LoVo (cell line): ENCODE data around the gene MAPKAP1.
"Not testable (repeated sequence)": the region's sequence is repeated elsewhere in the genome, so short reads cannot be mapped to it uniquely, and the experiment has no call there.

Experiments used
- DNase-seq: peaks from one replicate; pipeline ENCODE4 v3.0.0-alpha.2; 2016; ENCODE audit warnings: low spot score

The MAPKAP1 gene

GRCh38 chr9:125411171-125411756, 295.7 kb downstream of the MAPKAP1 start:
- no peak for DNase-seq

- no peak for DNase-seq
Observed at GRCh38 chr9:125410522-125410894, 296.5 kb downstream of the MAPKAP1 start.

- DNase-seq: peak; percentile 88
Observed at GRCh38 chr9:125409637-125410521, 297.1 kb downstream of the MAPKAP1 start.

GRCh38 chr9:125409217-125409636, 297.8 kb downstream of the MAPKAP1 start:
- DNase-seq: peak; percentile 6

GRCh38 chr9:125407974-125408900, 298.8 kb downstream of the MAPKAP1 start:
- peak; percentile 86 for DNase-seq

GRCh38 chr9:125407432-125407973, 299.5 kb downstream of the MAPKAP1 start:
- no peak for DNase-seq

GRCh38 chr9:125406810-125407087, 300.3 kb downstream of the MAPKAP1 start:
- no peak for DNase-seq

GRCh38 chr9:125405938-125406809, 300.8 kb downstream of the MAPKAP1 start:
- DNase-seq: no peak

GRCh38 chr9:125404733-125405132, 302.3 kb downstream of the MAPKAP1 start:
- DNase-seq: no peak

- DNase-seq: no peak
Observed at GRCh38 chr9:125400725-125401716, 306.0 kb downstream of the MAPKAP1 start.

GRCh38 chr9:125400232-125400631, 306.8 kb downstream of the MAPKAP1 start:
- not testable (repeated sequence) for DNase-seq

- no peak for DNase-seq
Observed at GRCh38 chr9:125399666-125400065, 307.3 kb downstream of the MAPKAP1 start.

- no peak for DNase-seq
Observed at GRCh38 chr9:125399165-125399564, 307.8 kb downstream of the MAPKAP1 start.

- DNase-seq: no peak
Observed at GRCh38 chr9:125398243-125398642, 308.8 kb downstream of the MAPKAP1 start.

- no peak for DNase-seq
Observed at GRCh38 chr9:125397736-125398135, 309.3 kb downstream of the MAPKAP1 start.

- no peak for DNase-seq
Observed at GRCh38 chr9:125396799-125397198, 310.2 kb downstream of the MAPKAP1 start.

GRCh38 chr9:125393426-125393825, 313.6 kb downstream of the MAPKAP1 start:
- no peak for DNase-seq

- DNase-seq: no peak
Observed at GRCh38 chr9:125391704-125392103, 315.3 kb downstream of the MAPKAP1 start.

GRCh38 chr9:125388978-125389377, 318.0 kb downstream of the MAPKAP1 start:
- no peak for DNase-seq
